GM23248 (cell line): ENCODE results near the gene MAP4K3.

Experiments
- EZH2 ChIP-seq: fragments of 200-600 bp; sonication (generic); IDR thresholded peaks from 2 replicates; pipeline ENCODE4 v1.6.1; 2018; ENCODE audit warnings: antibody characterized with exemption, mild to moderate bottlenecking; ENCODE audit not compliant: insufficient read depth, poor library complexity, severe bottlenecking
- EZH2phosphoT487 ChIP-seq: fragments of 200-600 bp; sonication (generic); IDR thresholded peaks from 2 replicates; pipeline ENCODE4 v1.6.1; 2018; ENCODE audit warnings: antibody characterized with exemption, moderate library complexity, mild to moderate bottlenecking, low read depth; ENCODE audit not compliant: insufficient read depth

DNA sequence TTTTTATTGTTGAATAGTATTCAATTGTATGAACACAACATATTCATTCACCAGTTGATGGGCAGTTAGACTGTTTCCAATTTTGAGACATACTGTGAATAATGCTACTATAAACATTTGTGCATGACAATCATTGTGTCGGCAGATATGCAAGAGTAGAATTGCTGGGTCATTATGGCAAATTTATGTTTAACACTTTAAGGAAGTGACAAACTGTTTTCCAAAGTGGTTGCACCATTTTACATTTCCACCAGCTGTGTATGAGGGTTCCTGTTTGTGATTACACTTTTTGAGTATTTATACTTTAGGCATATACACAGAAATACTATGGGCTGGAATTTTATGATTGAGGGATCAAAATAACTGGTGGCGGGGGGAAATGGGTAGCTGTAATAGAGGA, 61.2 kb downstream of the MAP4K3 start:
- TF ChIP-seq EZH2 (no peak), EZH2phosphoT487 (no peak)
